Stimulated activated CD4-positive, alpha-beta T cell treated with anti-CD3 and anti-CD28 coated beads, TNF-alpha, amount 100 ng/mL, for 1 hour (primary cell): Measurements from ENCODE around the gene TTBK1.
"Not testable (repeated sequence)": the region's sequence is repeated elsewhere in the genome, so short reads cannot be mapped to it uniquely, and the experiment has no call there.

Experiments used
- DNase-seq, 3 donors: peaks; one replicate each; pipeline ENCODE4 v3.0.0-alpha.2; 2020; ENCODE audit warnings: low read depth in 3 of 3, low spot score in 1 of 3

Gene TTBK1

DNA sequence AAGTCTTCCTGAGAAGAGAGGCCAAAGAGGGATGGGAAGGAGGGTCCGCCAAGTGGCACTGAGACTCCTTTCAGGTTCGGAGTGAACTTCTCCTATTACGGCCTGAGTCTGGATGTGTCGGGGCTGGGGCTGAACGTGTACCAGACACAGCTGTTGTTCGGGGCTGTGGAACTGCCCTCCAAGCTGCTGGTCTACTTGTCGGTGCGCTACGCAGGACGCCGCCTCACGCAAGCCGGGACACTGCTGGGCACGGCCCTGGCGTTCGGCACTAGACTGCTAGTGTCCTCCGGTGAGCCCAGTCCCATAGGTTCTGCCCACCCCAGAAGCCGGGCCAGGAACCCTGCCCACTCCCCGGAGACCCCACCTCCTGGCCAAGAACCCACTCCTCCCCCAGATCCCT lies 58.8 kb downstream of the TTBK1 start:
- no peak for DNase-seq

DNA sequence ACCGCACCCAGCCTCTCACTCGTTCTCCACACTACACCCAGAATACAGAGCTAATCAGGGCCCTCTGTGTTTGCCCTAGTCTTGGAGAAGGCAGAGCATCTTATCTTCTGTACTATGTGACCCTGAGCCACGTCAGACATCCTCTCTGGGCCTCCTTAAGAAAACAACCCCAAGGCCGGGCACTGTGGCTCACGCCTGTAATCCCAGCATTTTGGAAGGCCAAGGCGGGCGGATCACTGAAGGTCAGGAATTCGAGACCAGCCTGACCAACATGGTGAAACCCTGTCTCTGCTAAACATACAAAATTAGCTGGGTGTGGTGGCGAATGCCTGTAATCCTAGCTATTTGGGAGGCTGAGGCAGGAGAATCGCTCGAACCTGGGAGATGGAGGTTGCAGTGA lies 59.7 kb downstream of the TTBK1 start:
- not testable (repeated sequence) for DNase-seq

DNA sequence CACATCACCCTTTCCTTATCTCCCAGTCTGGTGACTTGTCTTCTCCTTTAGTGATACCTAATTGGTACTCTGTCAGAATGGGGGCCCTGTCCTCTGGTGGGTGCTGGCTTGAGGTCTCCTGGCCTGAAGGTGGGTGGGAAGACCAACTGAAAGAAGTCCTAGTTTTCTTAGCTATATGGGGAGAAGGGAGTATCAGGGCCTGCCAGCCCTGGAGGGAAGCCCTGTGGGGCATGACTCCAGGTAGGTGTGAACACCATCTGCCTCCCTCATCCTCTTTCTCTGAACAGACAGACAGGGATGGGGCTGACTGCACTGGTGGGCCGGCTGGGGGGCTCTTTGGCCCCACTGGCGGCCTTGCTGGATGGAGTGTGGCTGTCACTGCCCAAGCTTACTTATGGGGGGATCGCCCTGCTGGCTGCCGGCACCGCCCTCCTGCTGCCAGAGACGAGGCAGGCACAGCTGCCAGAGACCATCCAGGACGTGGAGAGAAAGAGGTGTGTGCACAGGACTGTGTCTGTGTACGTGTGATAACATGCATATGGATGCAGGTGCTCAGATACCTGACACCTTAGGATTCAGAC lies 60.6 kb downstream of the TTBK1 start:
- no peak for DNase-seq

DNA sequence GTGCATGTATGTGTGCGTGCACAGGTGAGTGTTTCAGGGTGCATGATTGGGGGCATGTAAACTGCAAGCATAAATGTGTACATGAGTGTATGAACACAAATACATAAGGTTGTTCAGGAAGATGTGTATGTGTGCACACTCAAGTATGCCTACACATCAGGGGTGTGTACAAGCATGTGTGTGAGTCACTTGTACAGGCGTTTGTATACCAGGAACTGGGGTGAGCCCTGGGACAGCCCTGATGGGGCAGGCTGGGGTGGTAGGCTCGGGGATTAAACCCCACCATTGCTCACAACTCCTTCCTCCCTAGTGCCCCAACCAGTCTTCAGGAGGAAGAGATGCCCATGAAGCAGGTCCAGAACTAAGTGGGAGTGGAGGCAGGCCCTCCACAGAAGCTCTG lies 61.1 kb downstream of the TTBK1 start:
- DNase-seq, result no peak

DNA sequence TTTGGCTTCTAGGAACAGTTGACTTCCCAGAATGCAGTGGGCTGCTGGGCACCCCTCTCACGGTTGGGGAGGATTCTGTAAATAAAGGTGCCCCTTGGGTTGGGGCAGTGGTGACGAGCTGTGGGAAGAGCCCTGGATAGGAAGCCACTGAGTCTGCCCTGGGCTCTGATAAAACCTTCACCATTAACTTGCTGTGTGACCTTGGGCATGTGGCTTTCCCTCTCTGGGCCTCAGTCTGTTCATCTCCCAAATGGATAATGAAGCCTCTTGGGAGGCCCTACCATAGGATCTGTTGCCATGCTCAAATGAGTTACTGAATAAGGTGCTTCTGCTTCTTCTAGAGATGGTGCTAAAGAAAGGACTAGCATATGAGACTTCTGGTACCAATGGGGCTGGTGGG lies 61.6 kb downstream of the TTBK1 start:
- no peak for DNase-seq

DNA sequence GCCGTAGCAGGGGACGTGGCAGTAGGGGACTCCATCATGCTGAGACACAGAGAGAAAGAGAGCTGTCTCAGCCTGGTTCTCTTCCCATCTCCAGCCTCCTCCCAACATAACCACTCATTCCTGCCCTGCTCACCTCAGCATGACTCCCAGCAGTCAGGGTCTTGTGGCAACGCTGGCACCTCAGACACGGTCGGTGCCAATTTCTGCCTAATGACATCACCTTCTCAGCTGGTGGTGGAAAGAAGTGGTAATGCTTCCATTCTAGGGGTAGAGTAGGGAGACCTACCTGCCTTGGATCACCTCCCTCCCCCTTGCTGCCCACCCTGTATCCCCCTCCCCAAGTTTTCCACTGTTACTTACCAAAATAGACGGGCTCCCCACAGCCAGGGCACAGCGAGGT lies 62.8 kb downstream of the TTBK1 start:
- DNase-seq, result no peak

DNA sequence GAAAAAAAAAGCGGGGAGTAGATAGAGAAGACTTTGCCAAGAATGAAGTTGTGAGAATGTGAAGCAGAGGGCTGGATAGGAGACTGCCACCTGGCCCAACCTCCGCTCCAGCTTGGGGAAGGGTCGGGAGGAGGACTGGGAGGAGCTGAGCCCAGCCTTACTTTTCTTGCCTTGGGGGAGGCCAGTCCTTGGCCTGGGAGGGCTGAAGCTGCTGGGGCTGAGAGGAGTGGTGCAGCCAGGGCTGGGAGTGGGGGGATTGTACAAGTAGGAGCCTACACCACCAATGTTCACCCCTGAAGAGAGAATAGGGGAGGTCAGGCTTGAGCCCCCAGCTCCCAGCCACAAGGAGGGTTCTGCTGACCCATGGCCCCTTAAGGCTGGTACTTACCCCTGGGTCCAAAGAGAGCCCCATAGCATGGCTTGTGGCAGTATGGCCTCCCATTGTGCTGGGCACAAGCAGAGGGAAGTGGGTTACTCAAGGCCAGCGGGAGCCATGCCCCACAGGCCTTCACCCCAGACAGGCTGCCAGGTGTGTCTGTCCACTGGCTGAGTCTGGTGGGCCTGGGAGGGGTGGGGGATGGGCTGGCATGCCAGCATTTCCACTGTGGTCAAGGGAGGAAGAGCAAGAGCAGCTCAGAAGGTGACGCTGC lies 64.3 kb downstream of the TTBK1 start:
- no peak for DNase-seq

DNA sequence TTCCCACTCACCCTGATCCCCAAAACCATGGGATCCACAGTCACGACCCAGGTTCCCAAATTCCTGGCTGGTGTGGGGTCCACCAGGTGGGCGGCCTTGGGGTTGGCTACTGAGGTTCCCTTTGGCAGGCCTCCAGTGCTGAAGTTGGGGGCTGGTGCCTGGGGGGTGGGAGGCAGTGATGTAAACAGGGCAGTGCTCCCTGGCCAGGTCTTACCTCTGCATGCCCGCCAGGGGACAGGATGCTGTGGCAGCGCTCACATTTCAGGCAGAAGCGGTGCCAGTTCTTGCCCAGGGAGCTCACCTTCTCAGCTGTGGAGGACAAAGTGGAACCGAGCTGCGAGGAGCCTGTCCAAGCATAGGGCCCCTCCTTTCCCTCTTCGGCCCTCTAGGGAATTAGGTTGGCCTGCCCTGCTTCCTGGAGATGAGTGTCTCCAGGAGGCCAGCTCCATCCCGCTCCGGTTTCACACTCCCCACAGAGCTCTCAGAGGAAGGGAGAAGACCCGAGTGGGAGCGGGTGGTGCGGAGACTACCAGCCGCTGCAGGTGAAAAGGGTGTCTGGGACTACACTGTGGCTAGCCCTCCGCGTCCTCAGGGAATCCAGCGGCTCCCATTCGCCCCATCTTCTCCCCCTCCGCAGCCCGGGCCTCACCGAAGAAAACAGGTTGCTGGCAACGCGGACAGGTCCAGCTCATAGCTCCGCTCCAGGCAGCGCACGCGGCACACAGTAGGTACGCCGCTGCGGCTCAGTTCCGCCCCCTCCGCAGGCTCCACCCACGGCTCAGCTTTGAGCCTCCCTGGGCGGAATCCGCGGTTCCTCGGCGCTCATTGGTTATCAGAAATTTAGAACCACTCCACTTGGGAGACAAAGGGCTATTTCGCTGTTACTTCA lies 65.1 kb downstream of the TTBK1 start, which contains the start of gene CRIP3:
TSS of gene CRIP3 (minus strand) at position 726 of the 889 bp plus-strand sequence. CDS start at position 692, 34 bp downstream.
- DNase-seq, result peak in 2 of 3 donors; percentile 4 to 27

DNA sequence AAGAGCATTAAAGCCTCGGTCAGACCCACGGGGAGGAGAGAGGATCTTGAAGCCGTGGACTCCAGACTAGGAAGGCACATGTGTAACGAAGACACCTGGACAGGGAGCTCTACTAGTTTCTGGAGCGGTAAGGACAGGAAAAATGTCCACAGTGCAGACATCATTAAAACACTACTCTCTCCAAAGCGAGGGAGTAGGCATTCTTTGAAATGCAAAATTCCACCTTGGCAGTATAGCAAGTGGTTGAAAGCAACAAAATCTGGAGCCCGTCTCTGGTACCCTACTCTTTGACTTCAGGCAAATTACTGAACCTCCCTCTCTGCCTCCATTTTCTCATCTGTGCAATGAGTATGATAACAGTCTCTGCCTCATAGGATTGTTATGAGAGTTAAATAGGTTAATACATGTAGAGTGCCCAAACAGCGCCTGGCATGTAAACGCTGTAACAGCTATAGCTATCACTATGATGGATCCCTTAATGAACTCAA lies 65.8 kb downstream of the TTBK1 start:
- no peak for DNase-seq

DNA sequence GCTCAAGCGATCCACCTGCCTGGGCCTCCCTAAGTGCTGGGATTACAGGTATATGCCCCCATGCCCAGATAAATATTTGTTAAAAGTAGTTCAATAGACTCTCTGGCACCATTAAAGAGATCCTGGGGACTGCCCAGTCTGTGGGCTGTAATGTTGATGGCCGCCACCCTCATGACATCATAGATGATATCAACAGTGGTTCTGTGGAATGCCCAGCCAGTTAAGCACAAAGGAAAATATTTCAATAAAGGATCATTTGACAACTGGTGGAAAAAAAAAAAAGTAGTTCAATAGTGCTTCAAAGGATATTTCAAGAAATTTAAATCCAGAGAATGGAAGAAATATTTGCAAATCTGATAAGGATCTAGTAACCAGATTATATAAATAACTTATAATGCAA lies 66.9 kb downstream of the TTBK1 start:
- no peak for DNase-seq

DNA sequence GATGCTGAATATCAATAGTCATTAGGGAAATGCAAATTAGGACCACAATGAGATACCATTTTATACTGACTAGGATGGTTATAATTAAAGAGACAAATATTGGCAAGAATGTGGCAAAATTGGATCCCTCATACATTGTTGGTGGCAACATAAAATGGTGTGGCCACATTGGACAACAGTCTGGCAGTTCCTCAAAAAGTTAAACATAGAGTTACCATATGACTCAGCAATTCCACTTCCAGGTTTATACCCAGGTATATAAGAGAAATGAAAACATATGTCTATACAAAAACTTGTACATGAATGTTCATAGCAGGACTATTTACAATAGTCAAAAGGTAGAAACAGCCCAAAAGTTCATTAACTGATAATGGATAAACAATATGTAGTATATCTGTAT lies 67.3 kb downstream of the TTBK1 start:
- no peak for DNase-seq

DNA sequence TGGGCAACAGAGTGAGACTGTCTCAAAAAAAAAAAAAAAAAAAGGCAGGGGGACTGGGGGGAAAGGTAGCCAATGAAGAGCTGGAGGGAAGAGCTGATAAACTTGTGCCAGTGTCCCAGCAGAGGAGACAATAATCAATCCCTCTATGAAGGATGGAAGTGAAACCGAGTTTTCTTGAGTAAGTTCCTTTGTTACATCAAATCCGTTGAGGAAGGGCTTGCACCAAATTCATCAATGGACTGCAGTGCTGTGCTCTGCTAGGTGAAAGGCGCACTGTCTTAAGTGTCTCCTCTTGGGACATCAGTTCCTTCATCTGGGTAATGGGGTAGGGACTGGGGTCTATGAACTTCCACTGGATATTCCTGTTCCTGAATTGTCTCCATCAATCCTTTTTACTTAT lies 68.4 kb downstream of the TTBK1 start:
- DNase-seq, result no peak

DNA sequence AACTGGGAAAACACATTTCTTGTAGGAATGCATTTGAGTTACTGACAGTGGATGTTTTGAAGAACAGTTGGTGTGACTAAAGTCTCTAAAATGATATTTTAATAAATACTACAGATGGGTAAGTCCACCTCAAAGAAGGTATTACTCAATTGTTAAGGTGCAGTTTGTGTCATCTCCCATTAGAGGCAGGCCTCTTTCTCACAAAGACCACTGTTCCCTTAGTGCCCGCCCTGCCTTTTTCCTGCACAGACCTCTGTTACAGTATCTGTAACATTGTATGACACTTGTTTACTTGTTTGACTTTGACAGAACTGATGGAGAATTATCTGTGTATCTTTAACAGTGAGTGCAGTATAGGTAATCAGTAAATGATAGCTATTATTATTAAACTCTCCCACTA lies 70.5 kb downstream of the TTBK1 start:
- DNase-seq, result no peak

DNA sequence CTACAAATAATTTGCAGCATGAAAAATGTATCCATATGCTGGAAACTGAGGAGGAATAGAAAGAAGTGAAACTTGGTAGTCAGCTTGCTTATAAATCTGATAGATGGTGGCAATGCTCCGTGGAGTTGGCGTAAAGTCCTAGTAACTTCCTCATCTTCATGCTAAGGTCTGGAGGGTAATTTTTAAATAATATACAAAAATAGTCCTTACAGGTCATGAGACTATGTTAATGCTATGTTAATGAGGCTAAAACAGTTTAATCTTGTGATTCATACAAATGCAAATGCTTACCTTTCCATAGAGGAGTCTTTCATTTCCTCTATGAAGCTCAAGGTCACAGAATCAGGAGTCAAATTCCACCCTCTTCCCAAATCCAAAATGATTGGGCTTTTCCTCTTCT lies 74.7 kb downstream of the TTBK1 start:
- DNase-seq, result no peak

DNA sequence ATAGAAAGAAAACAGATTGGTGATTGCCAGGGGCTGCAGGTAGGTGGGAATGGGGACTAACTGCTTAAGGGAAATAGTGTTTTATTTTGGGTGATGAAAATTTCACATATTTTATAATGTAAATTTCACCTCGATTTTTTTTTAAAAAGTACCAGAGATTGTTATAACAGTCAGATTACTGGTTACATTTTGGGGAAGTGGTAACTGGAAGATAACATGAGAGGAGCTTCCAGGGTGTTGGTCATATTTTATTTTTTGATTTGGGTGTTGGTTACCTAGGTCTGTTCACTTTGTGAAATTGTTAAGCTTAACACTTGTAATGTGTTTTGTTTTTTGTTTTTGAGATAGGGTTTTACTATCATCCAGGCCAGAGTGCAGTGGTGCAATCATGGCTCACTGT lies 82.6 kb downstream of the TTBK1 start:
- no peak for DNase-seq

DNA sequence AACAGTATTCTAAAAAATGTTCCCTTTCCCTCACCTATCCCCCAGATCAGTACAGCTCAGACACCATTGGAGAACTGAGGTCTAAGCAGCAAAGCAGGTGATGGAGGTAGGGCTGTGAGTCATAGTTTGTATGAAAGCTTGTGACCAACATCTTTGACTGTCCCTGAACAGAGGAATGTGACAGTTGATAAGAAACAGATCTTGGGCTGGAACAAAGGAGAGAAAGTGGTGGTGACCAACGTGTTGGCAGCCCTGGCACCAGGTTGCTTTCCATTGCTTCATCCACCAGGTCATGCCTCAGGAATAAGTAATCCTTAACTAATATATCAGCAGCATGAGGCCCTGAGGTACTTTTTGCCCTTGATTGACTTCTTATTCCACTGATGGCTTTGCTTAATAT lies 85.2 kb downstream of the TTBK1 start:
- DNase-seq, result no peak

DNA sequence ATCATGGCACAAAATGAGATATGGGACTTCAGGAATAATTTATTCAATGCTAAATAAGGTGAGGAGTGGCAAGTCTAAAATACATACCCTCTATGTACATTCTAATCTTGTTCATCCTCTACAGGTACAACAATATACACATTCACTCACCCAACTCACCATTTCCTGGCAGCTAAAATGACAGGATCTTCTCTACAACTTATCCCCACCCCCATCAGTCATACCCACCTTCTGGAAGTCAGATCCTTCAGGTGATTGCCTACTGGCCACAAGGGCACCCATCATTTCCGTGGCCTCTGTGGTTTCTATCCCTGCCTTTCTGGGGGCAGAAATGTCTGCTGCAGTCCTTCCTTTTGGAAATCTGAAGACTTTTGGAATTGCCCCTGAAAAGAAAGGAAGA lies 88.2 kb downstream of the TTBK1 start:
- DNase-seq, result no peak

DNA sequence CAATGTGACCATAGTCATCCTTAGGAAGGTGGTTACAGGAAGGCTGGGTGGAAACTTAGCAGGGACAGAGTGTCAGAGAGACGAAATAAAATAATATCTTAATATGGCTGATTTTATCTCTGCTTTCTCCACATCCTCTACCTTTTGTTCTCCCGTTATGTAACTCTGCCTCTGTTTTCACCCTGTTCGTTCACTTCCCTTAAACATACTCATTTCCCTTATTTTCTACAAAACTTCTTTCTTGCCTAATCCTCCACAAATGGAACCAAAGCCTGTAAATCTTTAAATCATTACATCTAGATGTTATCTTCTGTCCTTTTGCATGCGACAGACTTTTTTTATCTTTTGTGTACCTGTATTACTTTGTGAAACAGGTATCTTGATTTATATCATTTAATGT lies 88.6 kb downstream of the TTBK1 start:
- DNase-seq, result no peak

DNA sequence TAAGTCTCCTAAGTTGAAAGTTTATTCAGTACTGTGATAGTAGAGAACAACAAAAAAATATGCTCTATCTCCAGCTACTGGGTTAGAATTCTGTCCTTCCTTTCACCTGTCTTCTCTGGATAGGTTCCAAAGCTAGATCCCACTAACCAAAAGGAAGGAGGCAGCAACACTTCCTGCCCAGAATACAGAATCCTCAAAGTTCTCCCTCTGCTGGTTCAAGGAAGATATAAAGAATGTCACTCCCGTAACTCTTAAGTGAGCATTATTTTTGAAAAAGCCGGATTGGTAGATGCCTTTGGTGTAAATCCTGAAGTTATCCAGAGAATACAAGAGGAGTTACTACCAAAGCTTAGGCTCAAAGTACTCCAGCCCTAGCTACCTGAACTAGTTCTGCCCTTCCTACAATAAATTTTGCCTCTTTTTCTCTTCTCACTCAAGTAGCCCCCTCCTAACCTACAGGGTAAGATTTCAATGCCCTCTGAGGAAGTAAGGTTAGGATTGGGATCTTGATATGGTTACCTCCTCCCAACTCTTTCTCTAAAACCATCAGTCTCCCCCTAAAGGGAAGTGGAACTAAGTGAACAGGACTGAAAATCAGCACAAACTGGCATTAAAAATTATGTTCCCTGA lies 91.3 kb downstream of the TTBK1 start:
- DNase-seq, result no peak

DNA sequence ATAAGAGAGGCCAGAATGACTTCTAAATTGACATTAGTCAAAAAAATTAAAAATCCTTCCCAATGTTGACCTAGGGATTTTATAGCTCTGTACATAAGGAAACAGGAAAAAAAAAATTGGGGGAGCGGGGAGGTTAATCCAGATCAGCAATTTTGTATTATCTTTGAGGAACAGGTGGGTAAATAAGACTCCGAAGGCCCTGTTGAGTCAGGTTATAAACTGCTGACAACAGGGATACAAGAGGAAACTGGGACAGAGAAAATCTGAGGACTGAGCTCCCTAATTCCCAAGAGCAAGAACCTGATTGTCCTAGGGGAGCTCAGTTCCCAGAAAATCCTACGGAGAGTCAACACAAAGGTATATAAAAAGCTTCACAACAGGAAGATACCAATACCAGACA lies 92.2 kb downstream of the TTBK1 start:
- no peak for DNase-seq

DNA sequence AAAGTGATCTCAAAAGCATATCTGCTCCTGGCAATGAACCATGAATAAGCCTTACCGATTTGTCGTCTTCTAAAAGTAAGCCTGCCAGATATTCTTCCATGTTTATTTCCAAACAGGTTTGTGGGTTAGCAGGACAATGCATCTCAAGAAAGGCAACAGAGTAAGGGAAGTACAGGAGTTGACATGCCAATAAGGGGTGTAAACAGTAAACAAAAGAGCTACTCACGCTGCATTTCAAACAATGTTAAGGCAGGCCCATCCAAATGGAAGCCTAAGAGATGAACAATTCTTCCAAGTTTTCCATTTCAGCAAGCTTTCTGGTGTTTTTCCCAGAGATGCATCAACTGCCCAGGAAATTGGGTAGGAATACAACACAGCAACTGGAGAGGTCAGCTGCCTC lies 93.1 kb downstream of the TTBK1 start:
- no peak for DNase-seq
